DND-41 (cell line): ENCODE results near the gene KCND3.

ENCODE experiments used
- EZH2 ChIP-seq: IDR thresholded peaks from 3 replicates; pipeline ENCODE4 v1.6.1; 2012; ENCODE audit warnings: borderline replicate concordance, low read depth, mild to moderate bottlenecking, moderate library complexity, low read length, inconsistent platforms; ENCODE audit not compliant: severe bottlenecking
- TF ChIP-seq, protein P1 (sequence below): IDR thresholded peaks from 2 replicates; pipeline ENCODE4 v1.5.1; 2012; ENCODE audit warnings: borderline replicate concordance, low read length, moderate library complexity, mild to moderate bottlenecking; ENCODE audit not compliant: poor library complexity, severe bottlenecking; ENCODE audit errors: extremely low read depth

DNA sequence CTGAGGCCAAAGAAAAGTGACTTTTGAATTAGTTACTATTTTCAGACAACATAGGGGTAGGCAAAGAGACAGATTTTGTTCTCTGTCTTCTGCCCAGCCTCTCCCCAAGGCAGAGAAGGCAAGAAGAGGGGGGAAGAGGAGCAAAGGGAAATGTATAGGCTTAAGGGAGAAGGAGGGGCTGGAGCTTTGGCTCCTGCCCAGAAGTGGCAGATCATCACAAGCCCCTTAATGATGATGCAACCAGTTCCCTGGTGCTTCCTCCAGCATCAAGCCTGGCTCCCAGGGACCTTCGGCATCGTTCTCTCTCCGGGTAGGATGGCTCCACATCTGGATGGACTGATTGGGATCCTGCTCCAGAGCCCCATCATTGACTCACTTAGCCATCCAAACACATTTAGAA, 112.8 kb downstream of the KCND3 start:
- TF ChIP-seq, protein P1, sequence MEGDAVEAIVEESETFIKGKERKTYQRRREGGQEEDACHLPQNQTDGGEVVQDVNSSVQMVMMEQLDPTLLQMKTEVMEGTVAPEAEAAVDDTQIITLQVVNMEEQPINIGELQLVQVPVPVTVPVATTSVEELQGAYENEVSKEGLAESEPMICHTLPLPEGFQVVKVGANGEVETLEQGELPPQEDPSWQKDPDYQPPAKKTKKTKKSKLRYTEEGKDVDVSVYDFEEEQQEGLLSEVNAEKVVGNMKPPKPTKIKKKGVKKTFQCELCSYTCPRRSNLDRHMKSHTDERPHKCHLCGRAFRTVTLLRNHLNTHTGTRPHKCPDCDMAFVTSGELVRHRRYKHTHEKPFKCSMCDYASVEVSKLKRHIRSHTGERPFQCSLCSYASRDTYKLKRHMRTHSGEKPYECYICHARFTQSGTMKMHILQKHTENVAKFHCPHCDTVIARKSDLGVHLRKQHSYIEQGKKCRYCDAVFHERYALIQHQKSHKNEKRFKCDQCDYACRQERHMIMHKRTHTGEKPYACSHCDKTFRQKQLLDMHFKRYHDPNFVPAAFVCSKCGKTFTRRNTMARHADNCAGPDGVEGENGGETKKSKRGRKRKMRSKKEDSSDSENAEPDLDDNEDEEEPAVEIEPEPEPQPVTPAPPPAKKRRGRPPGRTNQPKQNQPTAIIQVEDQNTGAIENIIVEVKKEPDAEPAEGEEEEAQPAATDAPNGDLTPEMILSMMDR, result no peak
- no peak for TF ChIP-seq EZH2
